Subcutaneous adipose tissue (tissue), 4 donors: ENCODE measurements around the gene KRTAP21-1. TPM values are rescaled to one million over a fixed set of nuclear protein-coding genes. Genes with fewer than 3 reads are reported as not detected.

ENCODE experiments used
- total RNA-seq, 4 donors: library from RNA; depleted of rRNA; stranded (reverse); fragments of >200 nt; gene quantifications; one replicate each; pipeline ENCODE4 v1.1.0, GENCODE V29; 2016
- TF ChIP-seq, protein P1 (sequence below): fragments of 450-650 bp; IDR thresholded peaks from one replicate; pipeline ENCODE4 v1.5.1; 2016; ENCODE audit warnings: low read depth, mild to moderate bottlenecking, control low read depth, antibody characterized with exemption, moderate library complexity

The KRTAP21-1 gene
- total RNA-seq, 4 donors from 2014 or later = not detected

GRCh38 chr21:30747159-30747558 is 8.1 kb downstream of the KRTAP21-1 start, which contains the start of gene KRTAP21-2:
Gene KRTAP21-2 (minus strand): TSS chr21:30747259. CDS start chr21:30747202, 57 bp downstream.
- TF ChIP-seq, protein P1, sequence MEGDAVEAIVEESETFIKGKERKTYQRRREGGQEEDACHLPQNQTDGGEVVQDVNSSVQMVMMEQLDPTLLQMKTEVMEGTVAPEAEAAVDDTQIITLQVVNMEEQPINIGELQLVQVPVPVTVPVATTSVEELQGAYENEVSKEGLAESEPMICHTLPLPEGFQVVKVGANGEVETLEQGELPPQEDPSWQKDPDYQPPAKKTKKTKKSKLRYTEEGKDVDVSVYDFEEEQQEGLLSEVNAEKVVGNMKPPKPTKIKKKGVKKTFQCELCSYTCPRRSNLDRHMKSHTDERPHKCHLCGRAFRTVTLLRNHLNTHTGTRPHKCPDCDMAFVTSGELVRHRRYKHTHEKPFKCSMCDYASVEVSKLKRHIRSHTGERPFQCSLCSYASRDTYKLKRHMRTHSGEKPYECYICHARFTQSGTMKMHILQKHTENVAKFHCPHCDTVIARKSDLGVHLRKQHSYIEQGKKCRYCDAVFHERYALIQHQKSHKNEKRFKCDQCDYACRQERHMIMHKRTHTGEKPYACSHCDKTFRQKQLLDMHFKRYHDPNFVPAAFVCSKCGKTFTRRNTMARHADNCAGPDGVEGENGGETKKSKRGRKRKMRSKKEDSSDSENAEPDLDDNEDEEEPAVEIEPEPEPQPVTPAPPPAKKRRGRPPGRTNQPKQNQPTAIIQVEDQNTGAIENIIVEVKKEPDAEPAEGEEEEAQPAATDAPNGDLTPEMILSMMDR = no peak

DNA sequence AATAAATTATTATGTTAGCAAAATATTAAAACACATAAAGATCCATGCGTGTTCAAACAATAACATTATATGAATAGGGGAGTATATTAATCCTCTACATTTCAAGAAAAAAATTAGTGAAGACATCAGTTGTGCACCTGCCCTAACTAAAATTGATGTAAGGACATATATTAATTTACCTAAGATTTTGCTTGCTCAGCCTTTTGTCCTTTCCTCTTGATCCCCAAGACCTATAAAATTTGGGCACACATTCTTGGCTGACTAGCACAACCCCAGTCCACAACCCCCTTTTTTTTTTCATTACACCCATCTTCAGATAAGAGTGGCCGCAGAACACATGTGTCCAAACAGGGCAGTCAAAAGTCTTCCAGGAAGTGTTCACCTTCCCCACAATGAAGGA is 14.8 kb downstream of the KRTAP21-1 start:
- TF ChIP-seq, protein P1 = no peak

GRCh38 chr21:30733026-30733425 is 22.2 kb downstream of the KRTAP21-1 start:
- TF ChIP-seq, protein P1 = no peak

DNA sequence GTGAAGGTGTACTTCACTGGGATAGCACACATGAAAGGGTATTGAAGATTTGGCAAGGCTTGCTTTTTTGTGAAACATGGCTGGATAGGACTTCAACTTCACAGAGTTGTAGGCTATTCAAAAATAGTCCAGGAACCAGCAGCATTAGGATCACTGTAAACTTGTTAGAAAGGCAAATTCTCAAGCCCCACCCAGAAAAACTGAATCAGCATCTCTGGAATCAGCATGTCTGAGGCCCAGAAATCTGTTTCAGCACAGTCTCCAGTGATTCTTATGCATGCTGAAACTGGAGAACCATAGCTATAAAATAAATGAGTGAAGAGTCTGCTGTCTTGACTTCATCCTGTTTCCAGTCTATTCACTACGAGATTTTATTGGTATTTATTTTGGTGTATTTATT is 28.5 kb downstream of the KRTAP21-1 start:
- TF ChIP-seq, protein P1 = no peak

GRCh38 chr21:30719401-30719800 is 35.8 kb downstream of the KRTAP21-1 start:
- TF ChIP-seq, protein P1 = no peak

DNA sequence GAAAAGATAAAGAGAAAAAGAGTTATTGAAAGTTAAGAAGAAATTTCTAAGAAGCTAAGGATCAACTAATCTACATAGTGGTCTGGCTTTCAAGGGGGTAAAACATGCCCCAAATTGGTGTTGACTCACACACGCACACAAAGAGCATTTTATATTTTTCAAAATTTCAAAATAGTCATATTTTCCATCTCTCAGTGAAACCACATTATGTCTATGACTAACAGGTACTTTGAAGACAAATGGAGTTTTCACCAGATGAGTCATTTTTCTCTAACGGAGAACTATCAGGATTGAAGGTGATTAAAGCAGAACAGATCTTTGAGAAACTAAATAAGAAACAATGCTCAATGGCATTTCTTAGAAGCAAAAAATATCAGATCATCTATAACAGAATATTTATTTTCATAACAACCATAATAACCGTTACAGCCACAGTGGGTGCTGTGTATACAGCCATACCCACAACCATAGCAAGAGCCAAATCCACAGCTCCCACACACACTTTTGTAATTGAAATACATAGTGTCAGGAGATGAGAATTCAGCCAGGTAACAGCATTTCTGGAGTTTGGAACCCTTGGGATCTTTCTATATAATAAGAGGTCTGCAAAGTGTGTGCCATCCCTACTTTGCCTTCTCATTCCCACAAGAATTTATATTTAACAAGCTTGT is 36.9 kb downstream of the KRTAP21-1 start, which contains the start of gene KRTAP21-3:
Gene KRTAP21-3, minus strand, starts transcription at position 539 of the 671 bp plus-strand sequence. Its CDS starts 18 bp downstream, at position 521.
- TF ChIP-seq, protein P1 = no peak

GRCh38 chr21:30717105-30717504 is 38.1 kb downstream of the KRTAP21-1 start:
- TF ChIP-seq, protein P1 = no peak
